Prostate gland (tissue), 2 donors: ENCODE measurements around the gene APOBEC3B.

Experiments
- CTCF ChIP-seq, 4 experiments: fragments of 200-600 bp in 2 of 4; fragments of 450-650 bp in 2 of 4; sonication (generic) in 2 of 4; IDR thresholded peaks; 1 replicate in 3 of 4; 2 replicates in 1 of 4; pipeline ENCODE4 v1.5.1; 2016 to 2019; ENCODE audit warnings: antibody characterized with exemption in 4 of 4, mild to moderate bottlenecking in 2 of 4, moderate library complexity in 2 of 4
- POLR2A ChIP-seq: fragments of 450-650 bp; IDR thresholded peaks from one replicate; pipeline ENCODE4 v1.6.1; 2016; ENCODE audit warnings: antibody characterized with exemption, mild to moderate bottlenecking
- POLR2AphosphoS5 ChIP-seq: sonication (generic); formaldehyde crosslinking; IDR thresholded peaks from one replicate; pipeline ENCODE4 v1.6.1; 2017; ENCODE audit warnings: antibody characterized with exemption

- no peak for TF ChIP-seq CTCF (IDR thresholded peaks at IDR 0.05)
- TF ChIP-seq POLR2AphosphoS5: no peak
- no peak for TF ChIP-seq POLR2A
Measured at GRCh38 chr22:39024519-39025308, 42.6 kb downstream of the APOBEC3B start.
